ENCODE measurements around the gene CCDC124.
"Not testable (repeated sequence)": the region's sequence is repeated elsewhere in the genome, so short reads cannot be mapped to it uniquely, and the experiment has no call there.

The CCDC124 gene

GRCh38 chr19:17957149-17957849 lies 24.5 kb downstream of the CCDC124 start:
- no peak for DNase-seq

- no peak for DNase-seq
Observed at GRCh38 chr19:17957885-17958284, 25.1 kb downstream of the CCDC124 start.

- no peak for DNase-seq
Observed at GRCh38 chr19:17963936-17964691, 31.3 kb downstream of the CCDC124 start.

DNA sequence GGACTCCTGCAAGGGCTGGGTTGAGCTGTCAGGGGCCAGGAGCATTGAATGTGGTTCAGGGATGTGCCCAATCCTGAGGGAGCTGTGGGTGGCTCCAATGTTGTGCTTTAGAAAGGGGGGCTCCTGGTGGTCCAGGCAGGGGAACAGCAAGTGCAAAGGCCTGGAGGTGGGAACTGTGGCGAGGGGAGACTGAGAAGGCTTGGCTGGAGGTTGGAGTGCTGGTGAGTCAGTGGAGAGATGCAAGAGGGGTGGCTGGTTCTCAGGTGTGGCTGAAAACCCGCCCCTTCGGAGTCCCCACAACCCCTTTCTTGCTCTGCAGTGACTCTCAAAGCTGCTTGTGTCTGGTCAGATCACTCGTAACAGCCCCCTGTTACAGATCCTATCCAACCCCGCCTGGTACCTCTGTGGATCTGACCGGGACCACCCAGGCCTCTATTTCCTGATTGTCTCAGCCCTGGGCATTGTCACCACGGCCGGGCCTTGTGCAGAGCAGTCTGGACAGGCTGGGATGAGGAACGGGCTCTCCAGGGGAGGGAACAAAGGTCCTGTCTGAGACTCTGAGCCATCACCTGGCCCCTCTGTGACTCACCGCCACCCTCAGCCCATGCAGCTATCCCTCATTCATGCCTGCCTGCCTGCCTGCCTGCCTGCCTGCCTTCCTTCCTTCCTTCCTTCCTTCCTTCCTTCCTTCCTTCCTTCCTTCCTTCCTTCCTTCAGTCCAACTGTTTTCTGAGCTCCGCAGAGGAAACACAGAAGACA lies 32.7 kb downstream of the CCDC124 start:
- DNase-seq: no peak

DNA sequence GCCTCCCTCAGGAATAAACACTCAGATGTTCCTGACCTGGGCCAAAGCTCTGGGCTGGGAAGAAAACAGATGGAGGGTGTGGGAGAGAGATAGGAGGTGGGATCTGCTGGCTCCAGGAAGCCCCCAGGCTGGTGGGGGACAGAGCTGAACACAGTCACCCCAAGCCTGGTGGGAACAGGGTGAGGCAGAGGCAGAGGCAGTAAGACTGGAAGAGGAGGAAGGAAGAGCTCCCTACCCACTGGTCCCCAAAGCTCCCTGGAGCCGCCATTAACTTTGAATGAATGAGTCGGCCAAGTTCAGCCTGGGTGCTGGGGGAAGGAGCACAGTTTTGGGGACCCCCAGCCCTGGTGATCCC lies 33.3 kb downstream of the CCDC124 start:
- no peak for DNase-seq

DNA sequence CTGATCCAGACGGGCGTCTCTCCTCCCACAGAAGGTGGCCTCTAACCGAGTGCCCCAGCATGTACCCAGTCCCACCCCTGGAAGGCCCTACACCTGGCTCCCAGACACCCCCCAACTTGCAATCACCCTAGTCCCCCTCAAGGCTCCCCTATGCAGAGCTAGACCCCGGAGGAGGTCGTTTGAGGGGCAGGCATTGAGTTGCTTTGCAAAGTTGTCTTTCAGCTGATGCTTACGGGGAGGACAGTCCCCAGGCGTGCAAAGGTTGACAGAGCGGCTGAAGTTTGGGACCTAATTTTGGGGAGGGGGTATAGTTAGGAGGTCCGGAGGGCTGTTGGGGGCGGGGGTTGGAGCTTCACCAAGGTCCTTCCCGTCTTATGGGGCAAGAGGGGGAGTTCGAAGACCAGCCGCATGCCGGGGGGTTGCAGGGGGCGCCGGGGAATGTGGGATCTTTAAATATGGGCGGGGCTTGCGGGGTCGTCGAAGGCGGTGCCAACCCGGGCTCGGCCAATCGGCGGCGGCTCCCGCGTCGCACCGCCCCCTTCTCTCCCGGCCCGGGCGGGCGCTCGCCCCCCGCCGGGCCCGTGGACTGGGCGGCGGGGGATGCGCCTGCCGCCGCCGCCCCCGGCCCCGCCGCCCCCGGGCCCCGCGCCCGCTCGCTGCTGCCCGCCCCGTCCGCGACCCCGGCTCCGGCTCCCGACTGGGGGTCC lies 33.9 kb downstream of the CCDC124 start, which contains the start of gene KCNN1:
KCNN1 (plus strand) TSS at position 558 of the 707 bp plus-strand sequence. CDS start 6,782 bp downstream, outside the sequence.
- DNase-seq: no peak

GRCh38 chr19:17967257-17968051 lies 34.6 kb downstream of the CCDC124 start:
- DNase-seq: no peak

DNA sequence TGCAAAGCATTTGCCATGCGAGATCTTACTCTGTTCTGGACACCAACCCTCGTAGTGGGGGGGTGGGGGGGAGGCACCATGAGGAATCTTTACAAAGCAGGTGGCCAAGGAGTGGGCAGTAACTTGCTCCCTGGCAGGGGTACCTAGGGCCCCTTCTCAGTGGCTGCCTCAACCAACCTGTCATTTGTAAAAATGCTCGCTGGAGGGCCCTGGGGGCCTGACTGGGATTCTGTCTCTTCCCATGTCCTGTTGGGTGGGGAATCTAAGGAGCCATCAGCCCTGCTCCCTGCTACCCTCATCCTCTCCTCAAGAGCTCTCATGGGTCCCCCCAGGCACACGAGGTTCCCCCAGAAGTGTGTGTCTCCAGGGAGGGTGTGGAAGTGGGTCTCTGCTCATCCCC lies 35.5 kb downstream of the CCDC124 start:
- no peak for DNase-seq

- no peak for DNase-seq
Observed at GRCh38 chr19:17969096-17969792, 36.4 kb downstream of the CCDC124 start.

- no peak for DNase-seq
Observed at GRCh38 chr19:17972230-17972629, 39.4 kb downstream of the CCDC124 start.

DNA sequence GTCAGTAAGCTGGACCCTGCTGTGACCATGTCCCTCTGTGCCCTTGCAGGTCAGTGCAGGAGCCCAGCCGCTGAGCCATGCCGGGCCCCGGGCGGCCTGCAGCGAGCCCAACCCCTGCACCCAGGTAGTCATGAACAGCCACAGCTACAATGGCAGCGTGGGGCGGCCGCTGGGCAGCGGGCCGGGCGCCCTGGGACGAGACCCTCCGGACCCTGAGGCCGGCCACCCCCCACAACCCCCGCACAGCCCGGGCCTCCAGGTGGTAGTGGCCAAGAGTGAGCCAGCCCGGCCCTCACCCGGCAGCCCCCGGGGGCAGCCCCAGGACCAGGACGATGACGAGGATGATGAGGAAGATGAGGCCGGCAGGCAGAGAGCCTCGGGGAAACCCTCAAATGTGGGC lies 40.9 kb downstream of the CCDC124 start:
- DNase-seq: no peak

DNA sequence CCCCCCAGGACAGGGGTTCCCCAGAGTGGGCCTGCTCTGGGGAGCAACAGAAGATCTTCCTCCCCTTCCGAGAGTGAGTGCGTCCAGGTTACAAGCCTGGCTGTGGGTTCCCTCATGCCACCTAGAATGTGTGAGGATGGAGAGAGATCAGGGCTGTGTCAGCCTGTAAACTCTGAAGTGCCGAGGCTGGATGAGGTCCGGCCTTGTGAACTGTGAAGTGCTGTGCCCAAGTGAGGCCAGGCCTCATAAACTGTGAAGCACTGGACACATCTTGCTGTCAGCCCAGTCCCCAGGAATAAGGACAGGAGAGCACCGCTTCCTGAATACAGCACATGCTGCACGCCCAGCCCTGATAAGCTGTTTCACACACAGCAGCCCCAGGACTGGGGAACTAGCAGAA lies 41.7 kb downstream of the CCDC124 start:
- no peak for DNase-seq

GRCh38 chr19:17975032-17975431 lies 42.2 kb downstream of the CCDC124 start:
- DNase-seq: no peak

DNA sequence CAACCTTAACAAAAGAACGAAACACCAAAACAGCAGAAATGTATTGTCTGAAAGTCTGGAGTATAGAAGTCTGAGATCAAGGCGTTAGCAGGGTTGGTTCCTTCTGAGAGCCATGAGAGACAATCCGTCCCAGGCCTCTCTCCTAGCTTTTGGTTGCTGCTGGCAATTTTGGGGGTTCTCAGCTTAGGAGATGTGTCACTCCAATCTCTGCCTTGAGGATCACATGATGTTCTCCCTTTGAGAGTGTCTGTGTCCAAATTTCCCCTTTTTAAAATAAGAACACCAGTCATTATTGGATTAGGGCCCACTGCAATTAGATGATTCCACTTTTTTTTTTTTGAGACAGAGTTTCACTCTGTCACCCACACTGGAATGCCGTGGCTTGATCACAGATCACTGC lies 44.2 kb downstream of the CCDC124 start:
- no peak for DNase-seq

DNA sequence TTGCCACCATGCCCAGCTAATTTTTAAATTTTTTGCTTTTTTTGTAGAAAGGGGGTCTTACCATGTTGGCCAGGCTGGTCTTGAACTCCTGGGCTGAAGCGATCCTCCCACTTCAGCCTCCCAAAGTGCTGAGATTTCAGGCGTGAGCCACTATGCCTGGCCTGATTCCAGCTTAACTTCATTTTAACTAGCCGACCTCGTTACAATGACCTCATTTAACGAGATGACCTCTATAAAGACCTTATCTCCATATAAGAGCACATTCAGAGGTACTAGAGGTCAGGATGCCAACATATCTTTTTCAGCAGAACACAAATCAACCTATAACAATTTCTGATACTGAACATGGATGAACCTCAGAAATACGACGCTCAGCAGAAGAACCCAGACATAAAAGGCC lies 44.7 kb downstream of the CCDC124 start:
- no peak for DNase-seq

DNA sequence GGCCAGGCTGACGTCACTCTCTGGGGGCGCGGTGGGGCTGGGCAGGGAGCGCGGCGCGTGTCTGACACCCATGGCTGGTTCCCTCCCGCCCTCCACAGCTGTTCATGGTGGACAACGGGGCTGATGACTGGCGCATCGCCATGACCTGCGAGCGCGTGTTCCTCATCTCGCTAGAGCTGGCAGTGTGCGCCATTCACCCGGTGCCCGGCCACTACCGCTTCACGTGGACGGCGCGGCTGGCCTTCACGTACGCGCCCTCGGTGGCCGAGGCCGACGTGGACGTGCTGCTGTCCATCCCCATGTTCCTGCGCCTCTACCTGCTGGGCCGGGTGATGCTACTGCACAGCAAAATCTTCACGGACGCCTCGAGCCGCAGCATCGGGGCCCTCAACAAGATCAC lies 48.8 kb downstream of the CCDC124 start:
- DNase-seq: no peak

- no peak for DNase-seq
Observed at GRCh38 chr19:17982430-17982829, 49.6 kb downstream of the CCDC124 start.

DNA sequence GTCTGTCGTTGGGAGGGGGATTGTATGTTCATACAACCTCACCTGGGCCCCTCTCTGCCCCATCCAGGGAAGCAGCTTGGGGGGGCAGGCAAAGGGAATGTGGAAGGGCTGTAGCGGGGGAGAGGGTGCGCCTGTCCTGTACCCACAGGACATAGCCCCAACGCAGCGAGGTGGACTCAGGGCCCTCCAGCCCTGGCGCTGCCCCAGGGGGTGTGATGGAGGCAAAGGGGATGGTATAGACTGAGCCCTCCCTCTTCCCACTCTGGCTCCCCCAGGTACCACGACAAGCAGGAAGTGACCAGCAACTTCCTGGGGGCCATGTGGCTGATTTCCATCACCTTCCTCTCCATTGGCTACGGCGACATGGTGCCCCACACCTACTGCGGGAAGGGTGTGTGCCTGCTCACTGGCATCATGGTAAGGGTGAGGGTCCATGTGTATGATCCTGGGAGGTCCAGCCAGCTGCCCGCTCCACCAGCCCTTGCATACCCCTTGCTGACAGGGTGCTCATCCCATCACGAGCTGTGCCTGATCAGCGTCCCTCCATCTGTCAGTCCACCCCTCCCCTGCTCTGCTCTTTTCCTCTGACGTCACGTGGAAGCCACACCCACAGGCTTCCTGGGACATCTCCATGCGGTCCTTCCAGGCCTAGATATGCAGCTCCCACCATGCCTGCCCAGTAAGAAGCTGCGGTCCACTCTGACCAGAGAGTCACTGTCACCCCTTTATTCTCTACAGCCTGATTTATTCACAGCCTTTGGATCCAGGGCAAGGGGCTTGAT lies 52.4 kb downstream of the CCDC124 start:
- no peak for DNase-seq

DNA sequence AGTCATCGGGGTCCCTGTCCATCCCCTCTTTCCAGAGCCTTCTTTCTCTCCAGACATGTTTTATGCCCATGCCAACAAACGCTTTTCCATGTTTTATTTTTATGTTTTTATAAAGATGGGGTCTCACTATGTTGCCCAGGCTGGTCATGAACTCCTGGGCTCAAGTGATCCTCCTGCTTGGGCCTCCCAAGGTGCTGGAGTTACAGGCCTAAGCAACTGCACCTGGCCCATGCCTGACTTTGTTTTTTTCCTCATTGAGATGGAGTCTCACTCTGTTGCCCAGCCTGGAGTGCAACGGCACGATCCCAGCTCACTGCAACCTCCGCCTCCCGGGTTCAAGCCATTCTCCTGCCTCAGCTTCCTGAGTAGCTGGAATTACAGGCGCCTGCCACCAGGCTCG lies 53.8 kb downstream of the CCDC124 start:
- DNase-seq: not testable (repeated sequence)

GRCh38 chr19:17988161-17988560 lies 55.3 kb downstream of the CCDC124 start:
- no peak for DNase-seq

Measured in NCI-H2171 (cell line).